Measurements from ENCODE around the gene FREM1.

GRCh38 chr9:14747111-14747510, 163.1 kb downstream of the FREM1 start:
- TF ChIP-seq CTCF (IDR thresholded peaks at IDR 0.05), result no peak
- TF ChIP-seq POLR2A (IDR thresholded peaks at IDR 0.05), result no peak
